OCI-LY7 (cell line): ENCODE results near the gene RFNG.

ENCODE experiments used
- EZH2phosphoT487 ChIP-seq: fragments of 200-600 bp; sonication (generic); IDR thresholded peaks from 2 replicates; pipeline ENCODE4 v1.6.1; 2018; ENCODE audit warnings: low read depth, borderline replicate concordance, mild to moderate bottlenecking, mixed run types, antibody characterized with exemption, low read length, moderate library complexity, mixed read lengths
- TF ChIP-seq, protein P1 (sequence below): fragments of 200-600 bp; sonication (generic); conservative IDR thresholded peaks from 2 replicates; pipeline ENCODE4 v1.5.1; 2014; ENCODE audit warnings: mild to moderate bottlenecking, antibody characterized with exemption, low read length, moderate library complexity, mixed read lengths

DNA sequence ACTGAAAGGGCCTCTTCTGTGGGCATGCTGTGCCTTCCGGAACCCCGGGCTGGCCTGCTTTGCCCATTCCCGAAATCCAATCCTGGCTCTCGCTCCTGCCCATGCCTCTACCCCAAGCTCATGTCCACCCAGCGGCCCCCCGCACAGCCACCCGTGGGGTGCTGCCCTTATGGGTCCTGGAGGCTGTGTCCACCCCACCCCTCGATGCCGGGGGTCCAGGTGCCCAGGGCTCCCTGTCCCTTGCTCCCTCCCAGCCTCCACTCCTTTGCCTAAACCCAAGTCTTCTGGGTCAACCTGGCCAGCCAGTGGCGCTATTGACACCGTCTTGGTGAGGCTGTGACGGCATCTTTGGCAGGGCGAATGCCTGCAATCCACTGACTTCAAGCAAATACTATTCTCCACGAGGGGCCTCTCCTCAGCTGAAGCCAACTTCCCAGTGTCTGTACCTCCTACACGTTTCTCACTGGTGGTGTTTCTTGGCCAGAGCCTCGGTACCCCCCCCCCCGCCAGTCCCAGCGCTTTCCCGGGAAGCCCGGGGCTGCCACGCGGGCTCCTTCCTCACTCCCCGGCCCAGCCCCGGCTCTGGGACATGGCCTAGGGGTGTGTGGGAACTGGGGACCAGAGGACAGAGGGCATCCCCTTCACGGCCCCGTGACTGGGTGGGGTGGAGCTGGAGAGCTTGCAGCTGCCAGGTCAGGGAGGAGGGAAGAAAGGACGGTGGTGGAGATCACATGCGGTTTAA is 26.2 kb upstream of the RFNG start:
- TF ChIP-seq, protein P1, sequence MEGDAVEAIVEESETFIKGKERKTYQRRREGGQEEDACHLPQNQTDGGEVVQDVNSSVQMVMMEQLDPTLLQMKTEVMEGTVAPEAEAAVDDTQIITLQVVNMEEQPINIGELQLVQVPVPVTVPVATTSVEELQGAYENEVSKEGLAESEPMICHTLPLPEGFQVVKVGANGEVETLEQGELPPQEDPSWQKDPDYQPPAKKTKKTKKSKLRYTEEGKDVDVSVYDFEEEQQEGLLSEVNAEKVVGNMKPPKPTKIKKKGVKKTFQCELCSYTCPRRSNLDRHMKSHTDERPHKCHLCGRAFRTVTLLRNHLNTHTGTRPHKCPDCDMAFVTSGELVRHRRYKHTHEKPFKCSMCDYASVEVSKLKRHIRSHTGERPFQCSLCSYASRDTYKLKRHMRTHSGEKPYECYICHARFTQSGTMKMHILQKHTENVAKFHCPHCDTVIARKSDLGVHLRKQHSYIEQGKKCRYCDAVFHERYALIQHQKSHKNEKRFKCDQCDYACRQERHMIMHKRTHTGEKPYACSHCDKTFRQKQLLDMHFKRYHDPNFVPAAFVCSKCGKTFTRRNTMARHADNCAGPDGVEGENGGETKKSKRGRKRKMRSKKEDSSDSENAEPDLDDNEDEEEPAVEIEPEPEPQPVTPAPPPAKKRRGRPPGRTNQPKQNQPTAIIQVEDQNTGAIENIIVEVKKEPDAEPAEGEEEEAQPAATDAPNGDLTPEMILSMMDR, result no peak
- TF ChIP-seq EZH2phosphoT487, result no peak
